Measurements from ENCODE around the gene FMN1. TPM values are rescaled to one million over a fixed set of nuclear protein-coding genes. Genes with fewer than 3 reads are reported as not detected.

Gene FMN1
- polyA plus RNA-seq, 1 experiment: 3.7 TPM

DNA sequence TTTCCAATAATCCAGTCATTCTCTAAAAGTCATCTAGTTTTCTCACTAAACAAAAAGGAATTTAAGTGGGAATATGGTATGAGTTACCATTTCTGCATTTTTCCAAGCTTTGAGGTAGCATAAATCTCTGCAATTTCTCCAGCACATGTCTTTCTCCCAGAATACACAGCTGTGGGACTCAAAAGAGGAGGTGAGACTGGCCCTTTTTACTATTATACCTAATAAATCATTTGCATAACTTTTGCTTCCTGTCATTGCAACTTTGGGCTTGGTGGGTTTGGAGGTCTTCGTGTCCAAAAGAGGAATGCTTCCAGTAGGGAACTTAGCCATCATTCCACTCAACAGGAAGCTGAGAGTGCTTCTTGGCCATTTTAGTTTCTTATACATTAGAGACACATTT is 94.8 kb downstream of the FMN1 start:
- POLR2A ChIA-PET: no interaction called here
- CTCF ChIA-PET: interaction anchor here (1.5 to 4.5 kb wide), 3 partner anchors 10 to 32 kb away, joined by 4 to 21 read pairs (median 16); no protein-coding TSS in a partner anchor
- no peaks in the 10 kb centered on the region for H3K9me3 ChIP-seq (ENCODE audit: control insufficient read depth, insufficient read depth, low read length)
- no peak for DNase-seq (ENCODE audit: low read depth, low spot score)
- H3K4me3 ChIP-seq (ENCODE audit: low read depth, low read length): no peak overlapping the region
- H3K27me3 ChIP-seq (ENCODE audit: control insufficient read depth, insufficient read depth, low read length): no peaks in the 10 kb centered on the region
- no peak overlapping the region for H3K27ac ChIP-seq (ENCODE audit: low read depth, low read length)
- no peak for TF ChIP-seq CTCF (IDR thresholded peaks at IDR 0.05; ENCODE audit: low read depth, low read length)

DNA sequence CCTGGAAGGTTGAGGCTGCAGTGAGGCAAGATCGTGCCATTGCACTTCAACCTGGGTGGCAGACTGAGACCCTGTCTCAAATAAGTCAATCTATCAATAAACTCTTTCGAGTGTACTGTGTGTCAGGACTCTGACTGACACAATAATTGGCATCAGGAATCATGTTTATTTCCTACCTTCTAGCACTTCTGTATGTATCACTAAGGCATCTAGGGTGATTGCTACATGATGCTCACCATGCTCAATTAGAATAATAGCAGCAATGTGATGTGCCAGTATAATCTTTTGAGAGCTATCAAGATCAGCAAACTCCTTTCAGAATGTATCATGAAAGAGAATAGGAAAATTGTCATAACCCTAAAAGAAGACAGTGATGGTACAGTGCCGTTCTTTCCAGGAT is 95.3 kb downstream of the FMN1 start:
- no peak overlapping the region for H3K4me3 ChIP-seq (ENCODE audit: low read depth, low read length)
- POLR2A ChIA-PET: no interaction called here
- TF ChIP-seq CTCF (IDR thresholded peaks at IDR 0.05; ENCODE audit: low read depth, low read length): no peak
- H3K27ac ChIP-seq (ENCODE audit: low read depth, low read length): no peak overlapping the region
- no peaks in the 10 kb centered on the region for H3K27me3 ChIP-seq (ENCODE audit: control insufficient read depth, insufficient read depth, low read length)
- CTCF ChIA-PET: interaction anchor here (1.5 to 4.5 kb wide), 3 partner anchors 10 to 33 kb away, joined by 4 to 21 read pairs (median 16); no protein-coding TSS in a partner anchor
- no peak for DNase-seq (ENCODE audit: low read depth, low spot score)
- no peaks in the 10 kb centered on the region for H3K9me3 ChIP-seq (ENCODE audit: control insufficient read depth, insufficient read depth, low read length)

DNA sequence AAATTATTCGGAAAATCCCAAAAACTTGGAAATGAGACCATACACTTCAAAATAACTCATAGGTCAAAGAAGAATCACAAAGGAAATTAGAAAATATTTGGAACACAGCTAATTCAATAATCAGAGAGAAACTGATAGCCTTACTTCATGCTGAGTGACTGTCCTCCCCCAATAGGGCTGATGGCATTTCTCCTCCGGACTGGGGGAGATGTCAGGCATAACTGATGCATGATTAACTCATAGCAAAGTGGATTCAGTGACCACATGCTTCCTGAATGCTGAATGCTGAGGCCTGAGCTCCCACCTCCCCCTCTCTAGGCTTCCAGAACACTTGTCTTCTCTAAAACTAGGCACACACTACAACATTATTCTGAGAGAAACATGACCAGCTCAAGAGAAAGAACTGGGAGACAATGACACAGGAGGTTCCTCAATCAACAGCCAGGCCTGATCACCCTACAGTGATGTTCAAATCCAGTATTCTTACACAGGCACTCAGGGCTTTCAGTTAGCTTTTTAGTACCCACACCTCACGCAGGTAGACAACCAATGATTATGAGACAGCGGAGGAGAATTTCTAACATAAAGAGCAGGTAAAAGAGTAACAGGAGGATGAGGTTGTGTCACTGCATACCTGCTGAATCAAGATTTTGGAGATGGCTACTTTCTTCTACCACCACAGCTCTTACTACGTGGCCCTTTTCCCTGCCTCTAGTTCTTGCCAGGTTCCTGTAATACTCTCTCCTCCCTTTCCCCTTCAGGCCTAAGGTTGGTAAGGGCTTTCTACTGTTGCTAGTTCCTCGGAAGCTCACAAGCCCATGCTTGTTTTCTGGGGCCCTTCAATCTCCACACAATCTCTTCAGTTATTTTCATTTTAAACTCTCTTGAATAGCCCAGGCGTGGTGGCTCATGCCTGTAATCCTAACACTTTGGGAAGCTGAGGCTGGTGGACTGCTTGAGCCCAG is 96.1 kb downstream of the FMN1 start:
- no peak overlapping the region for H3K4me3 ChIP-seq (ENCODE audit: low read depth, low read length)
- ChIA-PET CTCF (interaction anchor here (1.2 to 4.5 kb wide), 2 partner anchors 12 to 33 kb away, joined by 8 to 21 read pairs; no protein-coding TSS in a partner anchor), POLR2A (interaction anchor here (0.7 kb wide), 1 partner anchor 14 kb away, joined by 3 read pairs; no protein-coding TSS in a partner anchor)
- DNase-seq (ENCODE audit: low read depth, low spot score): no peak
- H3K27ac ChIP-seq (ENCODE audit: low read depth, low read length): peak overlapping the region; percentile 77
- H3K9me3 ChIP-seq (ENCODE audit: control insufficient read depth, insufficient read depth, low read length): no peaks in the 10 kb centered on the region
- TF ChIP-seq CTCF (IDR thresholded peaks at IDR 0.05; ENCODE audit: low read depth, low read length): no peak
- no peaks in the 10 kb centered on the region for H3K27me3 ChIP-seq (ENCODE audit: control insufficient read depth, insufficient read depth, low read length)

DNA sequence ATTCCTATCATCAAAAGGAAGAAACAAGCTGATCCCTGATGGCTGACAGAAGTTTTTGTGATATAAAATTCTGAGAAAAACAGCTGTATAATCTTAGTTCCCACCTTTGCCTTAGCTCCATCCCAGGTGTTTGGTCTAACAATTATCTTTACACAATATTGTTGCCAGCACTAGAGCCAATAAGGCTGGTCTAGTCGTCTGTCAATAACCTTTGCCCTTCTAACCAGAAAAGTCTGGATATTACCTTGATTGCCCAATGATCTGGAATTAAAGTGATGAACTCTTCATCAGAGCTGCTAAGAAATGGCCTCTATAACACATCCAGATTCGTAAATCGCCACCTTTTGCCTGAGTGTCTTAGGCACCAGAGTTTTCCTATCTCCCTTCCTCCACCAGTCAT is 98.4 kb downstream of the FMN1 start:
- Histone ChIP-seq H3K9me3 (ENCODE audit: control insufficient read depth, insufficient read depth, low read length) (no peaks in the 10 kb centered on the region), H3K27me3 (ENCODE audit: control insufficient read depth, insufficient read depth, low read length) (no peaks in the 10 kb centered on the region), H3K4me3 (ENCODE audit: low read depth, low read length) (no peak overlapping the region), H3K27ac (ENCODE audit: low read depth, low read length) (no peak overlapping the region)
- ChIA-PET CTCF (interaction anchor here (1.9 to 4.5 kb wide), 2 partner anchors 10 to 36 kb away, joined by 7 to 21 read pairs; no protein-coding TSS in a partner anchor), POLR2A (no interaction called here)
- no peak for DNase-seq (ENCODE audit: low read depth, low spot score)
- no peak for TF ChIP-seq CTCF (IDR thresholded peaks at IDR 0.05; ENCODE audit: low read depth, low read length)

- TF ChIP-seq CTCF (IDR thresholded peaks at IDR 0.05; ENCODE audit: low read depth, low read length): no peak
- H3K9me3 ChIP-seq (ENCODE audit: control insufficient read depth, insufficient read depth, low read length): no peaks in the 10 kb centered on the region
- DNase-seq (ENCODE audit: low read depth, low spot score): no peak
- no peak overlapping the region for H3K27ac ChIP-seq (ENCODE audit: low read depth, low read length)
- CTCF ChIA-PET: interaction anchor here (1.9 kb wide), 1 partner anchor 9 kb away, joined by 7 read pairs; no protein-coding TSS in a partner anchor
- no peak overlapping the region for H3K4me3 ChIP-seq (ENCODE audit: low read depth, low read length)
- POLR2A ChIA-PET: no interaction called here
- no peaks in the 10 kb centered on the region for H3K27me3 ChIP-seq (ENCODE audit: control insufficient read depth, insufficient read depth, low read length)
These were observed 98.9 kb downstream of the FMN1 start for GRCh38 chr15:33095641-33096040.

Measured in AG04450 (cell line).